Osteoblast (primary cell): ENCODE results near the gene KCNA4. TPM values are rescaled to one million over a fixed set of nuclear protein-coding genes. Genes with fewer than 3 reads are reported as not detected.

Experiments used
- DNase-seq: peaks from one replicate; pipeline ENCODE4 v3.0.0; 2011; ENCODE audit warnings: low spot score, mixed read lengths; ENCODE audit not compliant: insufficient read length; ENCODE audit errors: missing footprints
- H2AFZ ChIP-seq: 2 replicates; pipeline ENCODE4 v1.6.0; 2011; ENCODE audit warnings: mild to moderate bottlenecking, low read length
- H3K27ac ChIP-seq: 2 replicates; pipeline ENCODE4 v1.5.1; 2011; ENCODE audit warnings: mild to moderate bottlenecking, low read depth, low read length, moderate library complexity
- H3K27me3 ChIP-seq: 2 replicates; pipeline ENCODE4 v1.6.0; 2012; ENCODE audit warnings: mild to moderate bottlenecking, control low read depth, inconsistent platforms, low read length, moderate library complexity; ENCODE audit not compliant: insufficient read depth
- H3K36me3 ChIP-seq: 2 replicates; pipeline ENCODE4 v1.5.1; 2011; ENCODE audit warnings: mild to moderate bottlenecking, low read length, control low read depth, moderate library complexity; ENCODE audit not compliant: insufficient read depth
- H3K4me1 ChIP-seq: 2 replicates; pipeline ENCODE4 v1.5.1; 2011; ENCODE audit warnings: mild to moderate bottlenecking, low read length, control low read depth, moderate library complexity; ENCODE audit not compliant: insufficient read depth
- H3K4me2 ChIP-seq: 2 replicates; pipeline ENCODE4 v1.6.0; 2011; ENCODE audit warnings: mild to moderate bottlenecking, low read length; ENCODE audit not compliant: insufficient read depth
- H3K4me3 ChIP-seq: fragments of 200-600 bp; sonication (generic); 3 replicates; pipeline ENCODE4 v1.5.1; 2012; ENCODE audit warnings: mild to moderate bottlenecking, low read length, inconsistent platforms; ENCODE audit not compliant: insufficient read depth
- H3K79me2 ChIP-seq: 2 replicates; pipeline ENCODE4 v1.6.0; 2012; ENCODE audit warnings: mild to moderate bottlenecking, low read length, control low read depth, inconsistent platforms; ENCODE audit not compliant: insufficient read depth
- H3K9me3 ChIP-seq: 2 replicates; pipeline ENCODE4 v1.5.1; 2011; ENCODE audit warnings: low read depth, low read length, control low read depth
- H4K20me1 ChIP-seq: 2 replicates; pipeline ENCODE4 v1.6.0; 2012; ENCODE audit warnings: mild to moderate bottlenecking, low read length, control low read depth; ENCODE audit not compliant: insufficient read depth
- total RNA-seq: library from RNA; depleted of rRNA; stranded (reverse); fragments of >200 nt; gene quantifications from 2 replicates; pipeline ENCODE4 v1.2.3, GENCODE V29; 2012
- TF ChIP-seq, protein P1 (sequence below): IDR thresholded peaks from 2 replicates; pipeline ENCODE4 v1.5.1; 2011; ENCODE audit warnings: mild to moderate bottlenecking, low read depth, low read length, moderate library complexity; ENCODE audit errors: extremely low read depth

KCNA4 gene
- total RNA-seq, result under 0.01 TPM in 2 replicates

DNA sequence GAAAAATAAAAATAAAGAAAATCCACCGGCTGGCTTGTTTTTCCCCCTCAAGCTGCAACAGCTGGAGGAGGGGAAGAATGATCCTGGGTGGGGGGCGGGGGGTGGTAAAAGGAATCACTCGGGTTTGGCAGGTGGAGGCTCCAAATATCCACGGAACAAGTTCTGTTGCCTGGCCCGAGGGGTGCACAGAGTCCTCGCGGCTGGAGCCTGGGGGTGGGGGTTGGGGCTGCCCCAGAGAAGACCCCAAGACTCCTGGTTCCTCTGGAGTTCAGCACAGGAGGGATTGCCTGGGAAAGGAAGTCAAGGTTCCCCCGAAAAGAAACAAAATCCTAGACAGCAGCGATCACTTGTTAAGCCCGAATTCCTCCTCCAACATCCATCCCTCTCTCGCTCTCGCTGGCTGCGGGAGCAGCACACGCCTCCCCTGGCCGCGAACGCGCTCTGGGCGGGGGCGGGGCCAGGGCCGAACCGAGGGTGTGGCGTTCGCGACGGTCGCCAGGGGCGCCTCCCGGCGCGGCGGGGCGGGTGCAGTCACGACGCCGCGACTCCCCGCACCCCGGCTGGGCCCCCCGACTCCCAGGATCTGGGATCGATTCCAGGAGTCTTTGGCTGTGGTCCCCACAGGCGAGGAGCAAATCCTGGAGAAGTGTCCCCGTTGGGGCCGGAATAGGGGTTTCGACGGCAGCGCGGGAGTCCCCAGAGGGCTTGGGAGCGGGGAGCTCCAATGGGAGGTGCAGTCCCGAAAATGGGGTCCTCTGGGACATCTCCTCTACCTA lies at the start of gene KCNA4:
Gene KCNA4, minus strand, starts transcription at position 443 of the 776 bp plus-strand sequence. CDS start 4,352 bp downstream, outside the sequence.
- Histone ChIP-seq H3K27me3 (no peaks in the 10 kb centered on the region), H2AFZ (no peak within 1 kb of the TSS)

DNA sequence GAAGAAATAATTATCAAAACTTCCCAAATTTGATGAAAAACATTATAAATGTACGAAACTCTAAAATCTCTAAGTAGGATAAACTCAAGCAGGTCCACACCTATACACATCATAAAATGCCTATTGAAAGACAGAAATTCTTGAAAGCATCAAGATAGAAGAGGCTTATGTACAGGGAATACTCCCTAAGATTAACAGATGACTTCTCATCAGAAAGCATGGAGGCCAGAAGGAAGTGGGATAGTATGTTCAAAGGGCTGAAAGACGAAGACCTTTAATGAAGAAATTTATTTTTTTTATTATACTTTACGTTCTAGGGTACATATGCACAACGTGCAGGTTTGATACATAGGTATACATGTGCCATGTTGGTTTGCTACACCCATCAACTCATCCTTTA lies 45.3 kb upstream of the KCNA4 start:
- Histone ChIP-seq H3K9me3 (no peaks in the 10 kb centered on the region), H4K20me1 (no peaks in the 10 kb centered on the region), H3K4me2 (no peak overlapping the region), H3K4me1 (no peaks in the 10 kb centered on the region), H2AFZ (no peak overlapping the region), H3K27me3 (no peaks in the 10 kb centered on the region), H3K4me3 (no peak overlapping the region), H3K27ac (no peak overlapping the region), H3K79me2 (no peaks in the 10 kb centered on the region), H3K36me3 (no peaks in the 10 kb centered on the region)
- DNase-seq, result no peak
- TF ChIP-seq, protein P1, sequence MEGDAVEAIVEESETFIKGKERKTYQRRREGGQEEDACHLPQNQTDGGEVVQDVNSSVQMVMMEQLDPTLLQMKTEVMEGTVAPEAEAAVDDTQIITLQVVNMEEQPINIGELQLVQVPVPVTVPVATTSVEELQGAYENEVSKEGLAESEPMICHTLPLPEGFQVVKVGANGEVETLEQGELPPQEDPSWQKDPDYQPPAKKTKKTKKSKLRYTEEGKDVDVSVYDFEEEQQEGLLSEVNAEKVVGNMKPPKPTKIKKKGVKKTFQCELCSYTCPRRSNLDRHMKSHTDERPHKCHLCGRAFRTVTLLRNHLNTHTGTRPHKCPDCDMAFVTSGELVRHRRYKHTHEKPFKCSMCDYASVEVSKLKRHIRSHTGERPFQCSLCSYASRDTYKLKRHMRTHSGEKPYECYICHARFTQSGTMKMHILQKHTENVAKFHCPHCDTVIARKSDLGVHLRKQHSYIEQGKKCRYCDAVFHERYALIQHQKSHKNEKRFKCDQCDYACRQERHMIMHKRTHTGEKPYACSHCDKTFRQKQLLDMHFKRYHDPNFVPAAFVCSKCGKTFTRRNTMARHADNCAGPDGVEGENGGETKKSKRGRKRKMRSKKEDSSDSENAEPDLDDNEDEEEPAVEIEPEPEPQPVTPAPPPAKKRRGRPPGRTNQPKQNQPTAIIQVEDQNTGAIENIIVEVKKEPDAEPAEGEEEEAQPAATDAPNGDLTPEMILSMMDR, result no peak

More for the DNA sequence above, at the start of gene KCNA4:
- Histone ChIP-seq H4K20me1 (no peaks in the 10 kb centered on the region), H3K79me2 (no peaks in the 10 kb centered on the region), H3K4me1 (no peaks in the 10 kb centered on the region), H3K27ac (no peak within 1 kb of the TSS), H3K36me3 (no peaks in the 10 kb centered on the region), H3K4me2 (no peak within 1 kb of the TSS), H3K4me3 (no peak within 1 kb of the TSS), H3K9me3 (no peaks in the 10 kb centered on the region)
- TF ChIP-seq, protein P1, result no peak
- no peak for DNase-seq

DNA sequence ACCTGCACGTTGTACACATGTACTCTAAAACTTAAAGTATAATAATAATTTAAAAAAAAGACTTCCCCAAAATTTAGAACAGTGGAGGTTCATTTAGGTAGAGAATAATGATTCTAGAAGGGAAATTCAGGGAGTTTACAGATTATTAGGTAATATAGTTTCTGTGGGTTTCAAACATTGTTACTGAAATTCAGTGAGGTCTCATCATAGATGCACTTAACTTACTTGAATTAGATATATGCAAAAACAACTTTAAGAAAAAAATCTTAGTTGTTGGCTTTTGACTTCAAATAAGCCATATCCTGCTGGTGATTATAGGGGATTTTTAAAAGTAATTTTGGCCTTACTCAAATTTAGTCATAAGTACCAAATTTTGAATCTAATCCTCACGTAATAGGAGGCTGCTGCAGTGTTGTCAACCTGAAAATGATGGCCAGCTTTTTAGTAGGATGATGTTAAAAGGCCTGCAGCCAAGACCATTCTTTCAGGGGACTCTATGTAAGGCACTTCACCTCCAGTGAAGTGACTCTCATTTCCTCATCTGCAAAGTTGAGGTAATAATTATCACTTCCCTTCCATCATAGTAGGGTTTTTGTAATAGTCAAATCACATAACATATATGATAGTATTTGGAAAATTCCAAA lies 42.5 kb upstream of the KCNA4 start:
- no peaks in the 10 kb centered on the region for H3K27me3 ChIP-seq

More for the DNA sequence above, 42.5 kb upstream of the KCNA4 start:
- DNase-seq, result no peak
- Histone ChIP-seq H3K9me3 (no peaks in the 10 kb centered on the region), H2AFZ (no peak overlapping the region), H3K4me1 (no peaks in the 10 kb centered on the region), H3K4me3 (no peak overlapping the region), H3K36me3 (no peaks in the 10 kb centered on the region), H4K20me1 (no peaks in the 10 kb centered on the region), H3K79me2 (no peaks in the 10 kb centered on the region), H3K27ac (no peak overlapping the region), H3K4me2 (no peak overlapping the region)
- TF ChIP-seq, protein P1, result no peak
